GM23338 (cell line): Measurements from ENCODE around the gene CYYR1. TPM values are rescaled to one million over a fixed set of nuclear protein-coding genes. Genes with fewer than 3 reads are reported as not detected.

ENCODE experiments used
- ATAC-seq: fragments of 200-7000 bp; cut with Tn5 transposase; 3 replicates; pipeline ENCODE4 v1.9.1; 2020
- DNase-seq: peaks from one replicate; pipeline ENCODE4 v3.0.0-alpha.2; 2015; ENCODE audit warnings: low spot score
- H2AFZ ChIP-seq: fragments of 200-600 bp; sonication (generic); 2 replicates; pipeline ENCODE4 v1.8.0; 2016; ENCODE audit warnings: antibody characterized with exemption, mild to moderate bottlenecking, moderate library complexity
- H3F3A ChIP-seq: fragments of 200-600 bp; sonication (generic); replicated peaks from 2 replicates; pipeline ENCODE4 v1.8.0; 2017; ENCODE audit warnings: antibody characterized with exemption, mixed run types, low read depth
- H3K27ac ChIP-seq: fragments of 200-600 bp; sonication (generic); 2 replicates; pipeline ENCODE4 v1.6.1; 2016; ENCODE audit warnings: low read depth
- H3K27me3 ChIP-seq: fragments of 200-600 bp; sonication (generic); 2 replicates; pipeline ENCODE4 v1.8.0; 2016; ENCODE audit warnings: mild to moderate bottlenecking, mixed run types, moderate library complexity; ENCODE audit not compliant: insufficient read depth
- H3K36me3 ChIP-seq: fragments of 200-600 bp; sonication (generic); 2 replicates; pipeline ENCODE4 v1.8.0; 2016; ENCODE audit warnings: mild to moderate bottlenecking; ENCODE audit not compliant: insufficient read depth
- H3K4me1 ChIP-seq: fragments of 200-600 bp; sonication (generic); 2 replicates; pipeline ENCODE4 v1.8.0; 2016; ENCODE audit warnings: mild to moderate bottlenecking, moderate library complexity; ENCODE audit not compliant: insufficient read depth
- H3K4me2 ChIP-seq: fragments of 200-600 bp; sonication (generic); 2 replicates; pipeline ENCODE4 v1.7.1; 2017; ENCODE audit warnings: mixed run types
- H3K4me3 ChIP-seq: fragments of 200-600 bp; sonication (generic); 2 replicates; pipeline ENCODE4 v1.6.1; 2016; ENCODE audit warnings: mixed run types
- H3K79me2 ChIP-seq: fragments of 200-600 bp; sonication (generic); replicated peaks from 2 replicates; pipeline ENCODE4 v1.8.0; 2017; ENCODE audit warnings: mild to moderate bottlenecking; ENCODE audit not compliant: insufficient read depth
- H3K9me2 ChIP-seq: fragments of 200-600 bp; sonication (generic); 2 replicates; pipeline ENCODE4 v1.8.0; 2017; ENCODE audit not compliant: insufficient read depth
- H4K20me1 ChIP-seq: fragments of 200-600 bp; sonication (generic); replicated peaks from 2 replicates; pipeline ENCODE4 v1.8.0; 2017; ENCODE audit warnings: mild to moderate bottlenecking; ENCODE audit not compliant: insufficient read depth
- H3K27ac Mint-ChIP-seq: 2 replicates; pipeline ENCODE4 v1.8.0; 2020; ENCODE audit warnings: inconsistent platforms, mild to moderate bottlenecking, moderate library complexity, mixed read lengths
- H3K27me3 Mint-ChIP-seq: 3 replicates; pipeline ENCODE4 v1.8.0; 2022; ENCODE audit warnings: low read depth, mild to moderate bottlenecking, moderate library complexity, mixed read lengths, inconsistent platforms; ENCODE audit not compliant: insufficient read depth, poor library complexity
- H3K36me3 Mint-ChIP-seq: 3 replicates; pipeline ENCODE4 v1.8.0; 2021; ENCODE audit warnings: low read depth, mild to moderate bottlenecking, inconsistent platforms, moderate library complexity, mixed read lengths
- H3K4me1 Mint-ChIP-seq: 3 replicates; pipeline ENCODE4 v1.8.0; 2020; ENCODE audit warnings: mild to moderate bottlenecking, inconsistent platforms, mixed read lengths
- H3K4me3 Mint-ChIP-seq: 3 replicates; pipeline ENCODE4 v1.8.0; 2021; ENCODE audit warnings: moderate library complexity, mild to moderate bottlenecking, inconsistent platforms, mixed read lengths
- H3K9me3 Mint-ChIP-seq: 3 replicates; pipeline ENCODE4 v1.8.0; 2020; ENCODE audit warnings: moderate library complexity, mild to moderate bottlenecking, inconsistent platforms, mixed read lengths
- CREB1 ChIP-seq: fragments of 250-450 bp; sonication (Bioruptor Pico); IDR thresholded peaks from 2 replicates; pipeline ENCODE4 v1.5.0; 2020; ENCODE audit warnings: low read depth, mild to moderate bottlenecking, moderate library complexity
- CTCF ChIP-seq, 2 experiments: fragments of 200-600 bp in 1 of 2; sonication (generic) in 1 of 2; conservative IDR thresholded peaks; 2 replicates each; pipeline versions ENCODE4 v1.5.1 to v1.6.1; 2016 to 2017; ENCODE audit warnings: antibody characterized with exemption in 2 of 2, low read depth in 2 of 2, mild to moderate bottlenecking in 2 of 2, moderate library complexity in 1 of 2
- ETS1 ChIP-seq: IDR thresholded peaks from 2 replicates; pipeline ENCODE4 v1.6.1; 2016; ENCODE audit warnings: antibody characterized with exemption
- EZH2 ChIP-seq: fragments of 200-600 bp; sonication (generic); IDR thresholded peaks from one replicate; pipeline ENCODE4 v1.8.0; 2017; ENCODE audit warnings: antibody characterized with exemption, mild to moderate bottlenecking, low read depth; ENCODE audit not compliant: unreplicated experiment
- EZH2phosphoT487 ChIP-seq: fragments of 200-600 bp; sonication (generic); IDR thresholded peaks from one replicate; pipeline ENCODE4 v1.8.1; 2018; ENCODE audit warnings: antibody characterized with exemption; ENCODE audit not compliant: unreplicated experiment
- JUNB ChIP-seq: IDR thresholded peaks from one replicate; pipeline ENCODE4 v1.6.1; 2016; ENCODE audit warnings: antibody characterized with exemption; ENCODE audit not compliant: unreplicated experiment
- NANOG ChIP-seq: IDR thresholded peaks from 2 replicates; pipeline ENCODE4 v1.6.1; 2016; ENCODE audit warnings: antibody characterized with exemption, borderline replicate concordance
- POLR2AphosphoS5 ChIP-seq: IDR thresholded peaks from 2 replicates; pipeline ENCODE4 v1.6.1; 2016; ENCODE audit warnings: antibody characterized with exemption, low read depth
- STAT1 ChIP-seq: IDR thresholded peaks from one replicate; pipeline ENCODE4 v1.6.1; 2016; ENCODE audit warnings: antibody characterized with exemption; ENCODE audit not compliant: unreplicated experiment
- ZNF114 ChIP-seq: fragments of 250-450 bp; sonication (Bioruptor Pico); IDR thresholded peaks from 2 replicates; pipeline ENCODE4 v1.5.0; 2020; ENCODE audit warnings: mild to moderate bottlenecking, moderate library complexity
- ZNF331 ChIP-seq: fragments of 250-450 bp; sonication (Bioruptor Pico); IDR thresholded peaks from 2 replicates; pipeline ENCODE4 v1.5.0; 2020; ENCODE audit warnings: low read depth, mild to moderate bottlenecking, moderate library complexity
- ZNF462 ChIP-seq: fragments of 250-450 bp; sonication (Bioruptor Pico); IDR thresholded peaks from 2 replicates; pipeline ENCODE4 v1.5.0; 2020; ENCODE audit warnings: mild to moderate bottlenecking, moderate library complexity
- polyA plus RNA-seq: library from polyadenylated mRNA; unstranded; fragments of >200 nt; fragmentation: Nextera tagmentation; extraction: Ambion mirVana; gene quantifications from 2 replicates; pipeline ENCODE4 v1.2.1, GENCODE V29; 2016
- total RNA-seq: library from RNA; depleted of rRNA; stranded (reverse); fragments of >200 nt; shearing (Covaris generic); gene quantifications from 2 replicates; pipeline ENCODE4 v1.2.3, GENCODE V29; 2014

Gene CYYR1
- total and polyA plus RNA-seq, 2 experiments from 2014 or later, result 23.8 to 25.4 TPM

- no peak for TF ChIP-seq CTCF (conservative IDR thresholded peaks at IDR 0.05; ENCODE audit: low read depth in 2 of 2)
- TF ChIP-seq POLR2AphosphoS5, result no peak
- TF ChIP-seq EZH2phosphoT487, result no peak
- no peak for TF ChIP-seq STAT1
- TF ChIP-seq NANOG, result no peak
- no peak for TF ChIP-seq ZNF331
Observed at GRCh38 chr21:26529526-26529925, 43.6 kb downstream of the CYYR1 start (continued).

- H3K9me3 Mint-ChIP-seq, result no peaks in the 10 kb centered on the region
- H3K4me3 Mint-ChIP-seq, result no peak overlapping the region
- ATAC-seq (no peak), DNase-seq (no peak)
- Histone ChIP-seq H3K9me2 (no peaks in the 10 kb centered on the region), H3F3A (no peaks in the 10 kb centered on the region), H4K20me1 (peaks cover 4% of the 10 kb centered on the region; the same call in 1 of the 2 replicates), H3K4me1 (peaks cover 7% of the 10 kb centered on the region; the same call in 1 of the 2 replicates), H3K27me3 (no peaks in the 10 kb centered on the region), H3K36me3 (no peaks in the 10 kb centered on the region), H3K4me3 (no peak overlapping the region), H2AFZ (no peak overlapping the region), H3K4me2 (no peak overlapping the region), H3K27ac (no peak overlapping the region), H3K79me2 (no peaks in the 10 kb centered on the region)
- peaks cover 2% of the 10 kb centered on the region for H3K27me3 Mint-ChIP-seq
- peaks cover 15% of the 10 kb centered on the region; the same call in 1 of the 3 replicates for H3K36me3 Mint-ChIP-seq
- no peak overlapping the region for H3K27ac Mint-ChIP-seq
- peaks cover 6% of the 10 kb centered on the region; the same call in 2 of the 3 replicates for H3K4me1 Mint-ChIP-seq
- TF ChIP-seq EZH2 (no peak), ZNF462 (CRISPR knock-in tag) (no peak), EZH2phosphoT487 (no peak), JUNB (no peak), NANOG (no peak), CTCF (conservative IDR thresholded peaks at IDR 0.05; ENCODE audit: low read depth in 2 of 2) (no peak), CREB1 (no peak), ZNF114 (no peak), ETS1 (no peak), POLR2AphosphoS5 (no peak), STAT1 (no peak)
Observed at GRCh38 chr21:26528882-26529281, 44.2 kb downstream of the CYYR1 start.
